Measurements from ENCODE around the gene FAM174C. TPM values are rescaled to one million over a fixed set of nuclear protein-coding genes. Genes with fewer than 3 reads are reported as not detected.

The FAM174C gene
- total RNA-seq, 2 donors from 2014 or later: 48.0 to 63.9 TPM

DNA sequence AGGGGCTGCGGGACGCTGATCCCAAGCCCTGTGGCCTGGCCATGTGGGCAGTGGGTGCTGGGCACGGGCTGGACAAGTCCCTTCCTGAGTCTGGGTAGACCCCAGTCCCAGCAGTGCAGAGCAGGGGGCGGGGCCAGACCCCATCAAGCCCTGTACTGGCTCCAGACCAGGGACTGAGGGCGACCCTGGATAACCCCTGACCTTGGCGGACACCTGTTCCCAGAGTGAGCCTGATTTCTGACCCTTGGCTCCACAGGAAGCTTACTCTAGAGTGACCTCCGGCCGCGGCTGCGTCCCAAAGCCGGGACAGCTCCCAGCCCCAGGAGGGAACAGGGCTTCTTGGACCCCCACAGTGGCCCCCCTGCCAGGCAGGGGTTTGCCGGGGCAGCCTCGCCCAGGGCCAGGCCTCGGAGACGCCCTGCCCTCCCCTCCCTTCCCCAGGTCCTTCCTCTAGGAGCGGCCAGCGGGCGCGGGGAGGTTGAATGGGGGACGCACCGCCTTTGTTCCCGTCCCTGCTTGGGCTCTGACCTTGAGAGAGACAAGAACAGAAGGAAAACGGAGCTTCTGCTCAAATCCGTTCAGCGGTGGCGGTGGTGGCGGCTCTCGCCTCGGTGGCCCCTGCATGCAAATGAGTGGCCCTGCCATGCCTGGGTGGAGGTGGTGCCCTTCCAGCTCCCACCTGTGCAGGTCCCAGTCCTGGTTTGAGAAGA, 8.0 kb downstream of the FAM174C start:
- WGBS, 2 donors: 64 to 76% methylated on average over 17 to 26 of the region's 29 CpGs
- peaks cover 19% of the 10 kb centered on the region for H3K4me1 ChIP-seq
- ATAC-seq (no peak), DNase-seq (no peak)
- no peak overlapping the region for H3K4me3 ChIP-seq
- intact Hi-C loops (cut with DNase I): loop anchor here (10.0 kb wide), 1 partner anchor 231 kb away; the partner anchor contains the start of gene ADAMTSL5
- peaks cover 0 to 25% of the 10 kb centered on the region in 2 donors for H3K27me3 ChIP-seq
- no peaks in the 10 kb centered on the region for H3K9me3 ChIP-seq
- TF ChIP-seq POLR2A (IDR thresholded peaks at IDR 0.05): no peak
- TF ChIP-seq, protein P1, sequence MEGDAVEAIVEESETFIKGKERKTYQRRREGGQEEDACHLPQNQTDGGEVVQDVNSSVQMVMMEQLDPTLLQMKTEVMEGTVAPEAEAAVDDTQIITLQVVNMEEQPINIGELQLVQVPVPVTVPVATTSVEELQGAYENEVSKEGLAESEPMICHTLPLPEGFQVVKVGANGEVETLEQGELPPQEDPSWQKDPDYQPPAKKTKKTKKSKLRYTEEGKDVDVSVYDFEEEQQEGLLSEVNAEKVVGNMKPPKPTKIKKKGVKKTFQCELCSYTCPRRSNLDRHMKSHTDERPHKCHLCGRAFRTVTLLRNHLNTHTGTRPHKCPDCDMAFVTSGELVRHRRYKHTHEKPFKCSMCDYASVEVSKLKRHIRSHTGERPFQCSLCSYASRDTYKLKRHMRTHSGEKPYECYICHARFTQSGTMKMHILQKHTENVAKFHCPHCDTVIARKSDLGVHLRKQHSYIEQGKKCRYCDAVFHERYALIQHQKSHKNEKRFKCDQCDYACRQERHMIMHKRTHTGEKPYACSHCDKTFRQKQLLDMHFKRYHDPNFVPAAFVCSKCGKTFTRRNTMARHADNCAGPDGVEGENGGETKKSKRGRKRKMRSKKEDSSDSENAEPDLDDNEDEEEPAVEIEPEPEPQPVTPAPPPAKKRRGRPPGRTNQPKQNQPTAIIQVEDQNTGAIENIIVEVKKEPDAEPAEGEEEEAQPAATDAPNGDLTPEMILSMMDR (IDR thresholded peaks at IDR 0.05): no peak
- H3K27ac ChIP-seq: no peak overlapping the region
- peaks cover 0 to 3% of the 10 kb centered on the region in 2 donors for H3K36me3 ChIP-seq (replicated peaks in 1 of 2; ENCODE audit: insufficient read depth in 1 of 2, low read depth in 2 of 2)

DNA sequence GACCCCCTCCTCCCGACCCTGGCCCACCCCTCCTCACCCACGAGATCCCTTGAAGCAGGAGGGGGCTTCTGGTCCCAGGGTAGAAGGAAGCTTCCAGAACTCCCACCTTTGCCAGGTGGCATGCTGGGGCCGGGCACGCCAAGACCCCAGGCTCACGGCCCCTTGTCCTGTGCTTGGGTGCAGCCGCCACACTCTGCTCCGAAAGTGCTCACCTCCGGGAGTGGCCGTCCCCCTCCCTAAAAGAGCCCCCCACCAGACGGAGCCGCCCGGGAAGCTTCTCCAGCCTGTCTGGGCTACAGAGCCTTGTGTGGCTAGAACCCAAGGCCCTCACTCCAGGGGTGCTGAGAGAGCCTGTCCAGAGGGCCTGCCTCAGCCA, 8.6 kb downstream of the FAM174C start:
- Histone ChIP-seq H3K4me3 (no peak overlapping the region), H3K9me3 (no peaks in the 10 kb centered on the region), H3K36me3 (replicated peaks in 1 of 2; ENCODE audit: insufficient read depth in 1 of 2, low read depth in 2 of 2) (peaks cover 0 to 3% of the 10 kb centered on the region in 2 donors), H3K27me3 (peaks cover 0 to 25% of the 10 kb centered on the region in 2 donors), H3K4me1 (peaks cover 22% of the 10 kb centered on the region), H3K27ac (no peak overlapping the region)
- no peak for TF ChIP-seq POLR2A (IDR thresholded peaks at IDR 0.05)
- TF ChIP-seq, protein P1 (IDR thresholded peaks at IDR 0.05): no peak
- intact Hi-C loops (cut with DNase I): loop anchor here (10.0 kb wide), 1 partner anchor 231 kb away; the partner anchor contains the start of gene ADAMTSL5
- DNase-seq: no peak
- ATAC-seq: no peak
- 39 to 81% methylated on average over 2 to 12 of the region's 12 CpGs for WGBS, 2 donors

GRCh38 chr19:1284293-1284978, 9.1 kb downstream of the FAM174C start:
- Histone ChIP-seq H3K27me3 (peaks cover 0 to 25% of the 10 kb centered on the region in 2 donors), H3K4me1 (peaks cover 25% of the 10 kb centered on the region), H3K36me3 (replicated peaks in 1 of 2; ENCODE audit: insufficient read depth in 1 of 2, low read depth in 2 of 2) (no peaks in the 10 kb centered on the region), H3K27ac (no peak overlapping the region), H3K4me3 (no peak overlapping the region), H3K9me3 (no peaks in the 10 kb centered on the region)
- no peak for ATAC-seq
- intact Hi-C loops (cut with DNase I): loop anchor here (10.0 kb wide), 1 partner anchor 230 kb away; the partner anchor contains the start of gene ADAMTSL5
- WGBS, 2 donors: 58 to 62% methylated on average over 12 to 20 of the region's 20 CpGs
- DNase-seq: no peak
- no peak for TF ChIP-seq POLR2A (IDR thresholded peaks at IDR 0.05)

- WGBS, 2 donors: 30 to 45% methylated on average over 6 to 38 of the region's 51 CpGs
- H3K27me3 ChIP-seq: peaks cover 0 to 25% of the 10 kb centered on the region in 2 donors
- peaks cover 25% of the 10 kb centered on the region for H3K4me1 ChIP-seq
- TF ChIP-seq POLR2A (IDR thresholded peaks at IDR 0.05): no peak
- TF ChIP-seq, protein P1 (IDR thresholded peaks at IDR 0.05): no peak
- no peak overlapping the region for H3K27ac ChIP-seq
- DNase-seq: no peak
- ATAC-seq: no peak
- no peaks in the 10 kb centered on the region for H3K9me3 ChIP-seq
- no peaks in the 10 kb centered on the region for H3K36me3 ChIP-seq (replicated peaks in 1 of 2; ENCODE audit: insufficient read depth in 1 of 2, low read depth in 2 of 2)
- intact Hi-C loops (cut with DNase I): loop anchor here (10.0 kb wide), 1 partner anchor 230 kb away; the partner anchor contains the start of gene ADAMTSL5
- H3K4me3 ChIP-seq: no peak overlapping the region
These were observed 9.8 kb downstream of the FAM174C start for GRCh38 chr19:1284979-1285736.
